HG02610 (cell line): ENCODE results near the gene TCHHL1.
A peak's percentile ranks its signal among the peaks of the same experiment; 100 is the strongest.

Experiments used
- ATAC-seq: cut with Tn5 transposase; IDR thresholded peaks from one replicate; pipeline ENCODE4 v1.9.1; 2021; ENCODE audit warnings: mild to moderate bottlenecking, moderate library complexity; ENCODE audit not compliant: unreplicated experiment

TCHHL1 gene

GRCh38 chr1:152039886-152040285, 49.0 kb downstream of the TCHHL1 start:
- ATAC-seq, result no peak

- ATAC-seq, result no peak
Observed at GRCh38 chr1:152039461-152039860, 49.4 kb downstream of the TCHHL1 start.

GRCh38 chr1:152038871-152039270, 50.0 kb downstream of the TCHHL1 start:
- ATAC-seq, result no peak

GRCh38 chr1:152036267-152037216, 52.3 kb downstream of the TCHHL1 start, which contains the start of gene S100A11:
Gene S100A11, minus strand, starts transcription at chr1:152037004. Its CDS starts 89 bp downstream, at chr1:152036915.
- peak; percentile 42 for ATAC-seq

DNA sequence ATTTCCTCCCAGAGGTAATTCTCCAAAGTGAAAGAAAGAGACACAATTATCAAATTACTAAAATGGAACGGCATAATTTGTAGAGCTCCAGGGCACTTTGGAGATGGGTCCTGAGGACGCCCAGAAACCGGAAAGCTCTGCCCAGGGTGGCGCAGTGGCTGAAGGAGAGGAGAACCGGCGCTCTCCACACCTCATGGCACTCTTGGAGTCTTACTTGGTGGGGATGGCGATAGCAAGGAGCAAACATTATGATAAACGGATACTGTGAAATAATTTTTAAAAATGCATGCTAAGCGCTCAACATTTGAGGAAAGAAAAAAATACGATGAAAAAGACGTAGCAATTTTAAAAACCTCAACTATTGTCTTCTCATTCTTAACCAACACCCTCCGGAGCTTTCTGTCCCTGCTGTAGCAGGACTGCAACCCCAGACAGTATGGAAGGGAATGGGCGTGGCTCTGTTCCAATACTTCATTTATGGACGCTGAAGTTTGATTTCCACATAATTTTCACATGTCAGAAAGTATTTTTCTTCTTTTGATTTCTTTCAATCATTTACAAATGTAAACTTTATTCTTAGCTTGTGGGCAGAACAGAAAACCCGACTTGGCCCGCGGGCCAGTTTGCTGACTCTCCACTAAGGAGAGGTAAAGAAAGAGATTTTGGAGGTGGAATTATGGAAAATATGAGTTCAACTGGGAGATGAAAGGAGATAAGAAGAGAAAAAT, 53.2 kb downstream of the TCHHL1 start:
- no peak for ATAC-seq

GRCh38 chr1:152034654-152035538, 54.0 kb downstream of the TCHHL1 start:
- ATAC-seq, result peak; percentile 43

GRCh38 chr1:152034324-152034653, 54.6 kb downstream of the TCHHL1 start:
- ATAC-seq, result peak; percentile 4
